Prostate gland (tissue), 2 donors: Measurements from ENCODE around the gene GMDS.

Experiments
- POLR2A ChIP-seq: fragments of 450-650 bp; IDR thresholded peaks from one replicate; pipeline ENCODE4 v1.6.1; 2016; ENCODE audit warnings: antibody characterized with exemption, mild to moderate bottlenecking
- POLR2AphosphoS5 ChIP-seq: sonication (generic); formaldehyde crosslinking; IDR thresholded peaks from one replicate; pipeline ENCODE4 v1.6.1; 2017; ENCODE audit warnings: antibody characterized with exemption
- TF ChIP-seq, protein P1 (sequence below), 4 experiments: fragments of 200-600 bp in 2 of 4; fragments of 450-650 bp in 2 of 4; sonication (generic) in 2 of 4; IDR thresholded peaks; 1 replicate in 3 of 4; 2 replicates in 1 of 4; pipeline ENCODE4 v1.5.1; 2016 to 2019; ENCODE audit warnings: antibody characterized with exemption in 4 of 4, mild to moderate bottlenecking in 2 of 4, moderate library complexity in 2 of 4

- TF ChIP-seq, protein P1, sequence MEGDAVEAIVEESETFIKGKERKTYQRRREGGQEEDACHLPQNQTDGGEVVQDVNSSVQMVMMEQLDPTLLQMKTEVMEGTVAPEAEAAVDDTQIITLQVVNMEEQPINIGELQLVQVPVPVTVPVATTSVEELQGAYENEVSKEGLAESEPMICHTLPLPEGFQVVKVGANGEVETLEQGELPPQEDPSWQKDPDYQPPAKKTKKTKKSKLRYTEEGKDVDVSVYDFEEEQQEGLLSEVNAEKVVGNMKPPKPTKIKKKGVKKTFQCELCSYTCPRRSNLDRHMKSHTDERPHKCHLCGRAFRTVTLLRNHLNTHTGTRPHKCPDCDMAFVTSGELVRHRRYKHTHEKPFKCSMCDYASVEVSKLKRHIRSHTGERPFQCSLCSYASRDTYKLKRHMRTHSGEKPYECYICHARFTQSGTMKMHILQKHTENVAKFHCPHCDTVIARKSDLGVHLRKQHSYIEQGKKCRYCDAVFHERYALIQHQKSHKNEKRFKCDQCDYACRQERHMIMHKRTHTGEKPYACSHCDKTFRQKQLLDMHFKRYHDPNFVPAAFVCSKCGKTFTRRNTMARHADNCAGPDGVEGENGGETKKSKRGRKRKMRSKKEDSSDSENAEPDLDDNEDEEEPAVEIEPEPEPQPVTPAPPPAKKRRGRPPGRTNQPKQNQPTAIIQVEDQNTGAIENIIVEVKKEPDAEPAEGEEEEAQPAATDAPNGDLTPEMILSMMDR (IDR thresholded peaks at IDR 0.05) = no peak
- TF ChIP-seq POLR2A (no peak), POLR2AphosphoS5 (no peak)
Measured at GRCh38 chr6:2094642-2095041, 150.8 kb downstream of the GMDS start.
